Neutrophil (primary cell): Measurements from ENCODE around the gene FAU.

Experiments
- H3K27ac ChIP-seq: fragments of 200-600 bp; sonication (generic); 2 replicates; pipeline ENCODE4 v1.5.1; 2016; ENCODE audit warnings: mild to moderate bottlenecking, moderate library complexity
- H3K27me3 ChIP-seq: fragments of 200-600 bp; sonication (generic); 2 replicates; pipeline ENCODE4 v1.6.0; 2016; ENCODE audit warnings: mild to moderate bottlenecking
- H3K36me3 ChIP-seq: fragments of 200-600 bp; sonication (generic); 2 replicates; pipeline ENCODE4 v1.5.1; 2017
- H3K4me1 ChIP-seq, 2 experiments: fragments of 200-600 bp in 1 of 2; sonication (generic) in 1 of 2; 1 replicate in 1 of 2; 2 replicates in 1 of 2; pipeline versions ENCODE4 v1.5.1 to v1.6.1; 2013 to 2016; ENCODE audit warnings: low read depth in 1 of 2, low read length in 1 of 2, mild to moderate bottlenecking in 1 of 2, moderate library complexity in 1 of 2; ENCODE audit not compliant: control insufficient read depth in 1 of 2, insufficient read depth in 1 of 2
- H3K4me3 ChIP-seq, 2 experiments: fragments of 200-600 bp in 1 of 2; sonication (generic) in 1 of 2; 1 replicate in 1 of 2; 2 replicates in 1 of 2; pipeline ENCODE4 v1.5.1; 2013 to 2016; ENCODE audit warnings: low read depth in 1 of 2, low read length in 1 of 2, mild to moderate bottlenecking in 1 of 2, moderate library complexity in 1 of 2
- H3K9me3 ChIP-seq: fragments of 200-600 bp; sonication (generic); 2 replicates; pipeline ENCODE4 v1.5.1; 2016
- TF ChIP-seq, protein P1 (sequence below): fragments of 200-600 bp; sonication (generic); IDR thresholded peaks from 2 replicates; pipeline ENCODE4 v1.5.1; 2016; ENCODE audit warnings: antibody characterized with exemption

The FAU gene

DNA sequence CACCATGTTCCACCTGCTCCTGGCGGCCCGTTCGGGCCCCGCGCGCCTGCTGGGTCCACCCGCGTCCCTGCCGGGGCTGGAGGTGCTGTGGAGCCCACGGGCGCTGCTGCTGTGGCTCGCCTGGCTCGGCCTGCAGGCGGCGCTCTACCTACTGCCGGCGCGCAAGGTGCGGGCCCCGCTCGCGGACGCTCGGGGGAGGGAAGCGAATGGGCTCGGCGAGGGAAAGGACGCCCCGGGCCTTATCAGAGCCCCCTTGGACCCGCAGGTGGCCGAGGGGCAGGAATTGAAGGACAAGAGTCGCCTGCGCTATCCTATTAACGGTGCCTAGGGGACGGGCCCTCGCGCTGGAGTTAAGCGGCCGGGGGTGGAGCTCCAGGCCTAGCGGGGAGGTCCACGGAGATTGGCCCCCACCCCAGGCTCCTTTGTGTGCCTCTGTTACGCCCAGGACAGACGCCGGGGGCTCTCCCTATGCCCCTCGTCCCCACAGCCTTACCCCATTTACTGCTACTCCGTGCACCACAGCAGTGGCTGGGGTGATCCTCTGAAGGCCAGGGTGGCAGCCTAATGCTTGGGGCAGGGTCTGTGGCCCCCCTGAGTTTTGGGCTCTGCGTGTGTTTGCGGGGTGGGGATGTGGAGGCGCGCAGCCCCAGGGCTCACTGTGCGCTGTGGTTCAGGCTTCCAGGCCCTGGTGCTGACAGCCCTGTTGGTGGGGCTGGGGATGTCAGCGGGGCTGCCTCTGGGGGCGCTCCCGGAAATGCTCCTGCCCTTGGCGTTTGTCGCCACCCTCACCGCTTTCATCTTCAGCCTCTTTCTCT lies 9.2 kb downstream of the FAU start:
- peaks cover 24% of the 10 kb centered on the region for H3K36me3 ChIP-seq
- H3K9me3 ChIP-seq: no peaks in the 10 kb centered on the region
- H3K27ac ChIP-seq: no peak overlapping the region
- H3K4me1 ChIP-seq: peaks cover 48% of the 10 kb centered on the region in 2 experiments
- H3K27me3 ChIP-seq: peaks cover 29% of the 10 kb centered on the region
- TF ChIP-seq, protein P1, sequence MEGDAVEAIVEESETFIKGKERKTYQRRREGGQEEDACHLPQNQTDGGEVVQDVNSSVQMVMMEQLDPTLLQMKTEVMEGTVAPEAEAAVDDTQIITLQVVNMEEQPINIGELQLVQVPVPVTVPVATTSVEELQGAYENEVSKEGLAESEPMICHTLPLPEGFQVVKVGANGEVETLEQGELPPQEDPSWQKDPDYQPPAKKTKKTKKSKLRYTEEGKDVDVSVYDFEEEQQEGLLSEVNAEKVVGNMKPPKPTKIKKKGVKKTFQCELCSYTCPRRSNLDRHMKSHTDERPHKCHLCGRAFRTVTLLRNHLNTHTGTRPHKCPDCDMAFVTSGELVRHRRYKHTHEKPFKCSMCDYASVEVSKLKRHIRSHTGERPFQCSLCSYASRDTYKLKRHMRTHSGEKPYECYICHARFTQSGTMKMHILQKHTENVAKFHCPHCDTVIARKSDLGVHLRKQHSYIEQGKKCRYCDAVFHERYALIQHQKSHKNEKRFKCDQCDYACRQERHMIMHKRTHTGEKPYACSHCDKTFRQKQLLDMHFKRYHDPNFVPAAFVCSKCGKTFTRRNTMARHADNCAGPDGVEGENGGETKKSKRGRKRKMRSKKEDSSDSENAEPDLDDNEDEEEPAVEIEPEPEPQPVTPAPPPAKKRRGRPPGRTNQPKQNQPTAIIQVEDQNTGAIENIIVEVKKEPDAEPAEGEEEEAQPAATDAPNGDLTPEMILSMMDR: peak; percentile 77
- H3K4me3 ChIP-seq: peak overlapping the region; percentile 65 to 75

DNA sequence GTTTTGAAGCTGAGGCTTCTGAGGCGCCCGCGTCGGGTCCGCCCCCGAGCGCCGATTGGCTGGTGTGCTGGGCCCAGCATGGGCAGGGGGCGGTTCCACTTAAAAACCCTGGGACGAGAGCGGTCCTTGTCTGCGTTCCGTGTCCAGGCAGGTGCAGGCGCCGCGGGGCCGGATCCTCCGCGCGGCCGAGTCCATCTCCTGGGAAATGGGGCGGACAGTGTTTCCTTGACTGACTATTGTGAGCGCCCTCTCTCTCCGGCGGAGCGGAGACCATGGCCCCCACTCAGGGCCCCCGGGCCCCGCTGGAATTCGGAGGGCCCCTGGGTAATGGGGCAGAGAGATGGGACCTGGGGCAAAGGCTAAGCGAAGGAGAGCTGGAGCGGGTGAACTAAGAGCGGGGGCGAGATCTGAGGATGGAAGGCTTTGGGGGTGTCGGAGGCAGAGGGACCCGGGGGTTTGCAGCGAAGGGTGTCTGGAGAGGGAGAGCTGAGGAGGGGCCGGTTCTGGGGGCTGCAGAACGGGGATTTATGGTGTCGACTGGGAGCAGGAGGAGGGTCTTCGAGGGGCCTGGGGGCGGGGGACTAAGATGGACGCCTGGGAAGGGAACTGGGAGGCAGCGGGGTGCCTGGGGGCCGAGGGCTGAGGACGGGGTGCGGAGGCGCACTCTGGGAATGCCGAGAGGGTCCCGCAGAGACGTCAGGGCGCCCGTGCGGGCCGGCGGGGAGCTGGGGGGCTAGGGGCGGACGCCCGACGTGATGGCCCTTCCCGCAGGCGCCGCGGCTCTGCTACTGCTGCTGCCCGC lies 10.0 kb downstream of the FAU start, which contains the start of gene TM7SF2:
TSS of gene TM7SF2 (plus strand) at position 129 of the 802 bp plus-strand sequence. CDS start at position 273, 144 bp downstream.
- Histone ChIP-seq H3K27me3 (peaks cover 29% of the 10 kb centered on the region), H3K4me3 (peak within 1 kb of the TSS; percentile 65 to 75), H3K9me3 (no peaks in the 10 kb centered on the region), H3K27ac (peak within 1 kb of the TSS; percentile 64), H3K4me1 (peaks cover 43% of the 10 kb centered on the region in 2 experiments), H3K36me3 (peaks cover 30% of the 10 kb centered on the region)
- TF ChIP-seq, protein P1: peak; percentile 40

DNA sequence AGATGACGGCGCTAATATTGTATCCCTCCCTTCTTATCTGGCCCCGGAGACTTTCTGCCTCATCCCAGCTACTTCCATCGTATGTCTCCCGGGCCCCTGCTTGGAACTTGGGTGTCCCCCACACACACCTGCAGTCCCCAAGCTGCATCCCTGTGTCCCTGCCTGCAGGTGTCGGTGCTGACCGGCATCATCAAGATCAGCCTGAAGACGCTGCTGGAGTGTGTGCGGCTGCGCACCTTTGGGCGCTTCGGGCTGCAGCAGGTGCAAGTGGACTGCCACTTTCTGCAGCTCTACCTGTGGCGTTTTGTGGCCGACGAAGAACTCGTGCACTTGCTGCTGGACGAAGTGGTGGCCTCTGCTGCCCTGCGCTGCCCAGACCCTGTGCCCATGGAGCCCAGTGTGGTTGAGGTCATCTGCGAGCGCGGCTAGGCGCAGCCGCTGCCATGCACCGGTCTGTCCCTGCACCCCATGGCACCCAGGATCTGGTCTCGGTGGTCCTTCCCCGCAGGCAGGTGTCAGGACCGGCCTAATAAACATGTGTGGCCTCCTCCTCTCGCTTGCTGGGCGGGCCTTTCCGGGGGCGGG lies 10.7 kb downstream of the FAU start:
- TF ChIP-seq, protein P1: no peak
- H3K27me3 ChIP-seq: peaks cover 29% of the 10 kb centered on the region
- H3K36me3 ChIP-seq: peaks cover 30% of the 10 kb centered on the region
- H3K4me3 ChIP-seq: peak overlapping the region; percentile 65 to 75
- H3K4me1 ChIP-seq: peaks cover 36% of the 10 kb centered on the region in 2 experiments
- no peaks in the 10 kb centered on the region for H3K9me3 ChIP-seq
- peak overlapping the region; percentile 64 for H3K27ac ChIP-seq

DNA sequence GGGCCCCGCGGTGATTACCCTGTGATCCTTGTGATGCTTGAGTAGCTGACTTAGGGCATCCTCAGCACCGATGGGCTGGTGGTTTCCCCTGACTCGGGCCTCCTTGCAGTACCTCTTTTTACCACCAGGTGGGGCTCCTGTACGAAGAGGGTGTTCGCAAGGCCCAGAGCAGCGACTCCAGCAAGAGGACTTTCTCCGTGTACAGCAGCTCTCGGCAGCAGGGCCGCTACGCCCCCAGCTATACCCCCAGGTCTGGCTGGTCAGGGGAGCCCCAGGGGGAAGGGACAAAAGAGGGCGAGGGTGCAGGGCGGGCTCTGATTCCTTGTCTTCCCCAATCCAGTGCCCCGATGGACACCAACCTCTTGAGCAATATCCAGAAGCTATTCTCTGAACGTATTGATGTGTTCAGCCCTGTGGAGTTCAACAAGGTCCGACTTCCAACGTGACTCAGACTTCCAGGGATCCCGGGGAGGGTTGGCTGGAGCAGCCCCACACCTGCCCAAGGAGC lies 11.5 kb downstream of the FAU start:
- Histone ChIP-seq H3K4me1 (peaks cover 35 to 36% of the 10 kb centered on the region in 2 experiments), H3K9me3 (no peaks in the 10 kb centered on the region), H3K36me3 (peaks cover 30% of the 10 kb centered on the region), H3K27ac (peak overlapping the region; percentile 54), H3K27me3 (peaks cover 29% of the 10 kb centered on the region), H3K4me3 (peak overlapping the region in 1 of 2 experiments; percentile 41)
- TF ChIP-seq, protein P1: peak; percentile 98
